OCI-LY3 (cell line): ENCODE measurements around the gene SELENOM.
"Not testable (repeated sequence)": the region's sequence is repeated elsewhere in the genome, so short reads cannot be mapped to it uniquely, and the experiment has no call there.

Source experiments
- EZH2phosphoT487 ChIP-seq: fragments of 200-600 bp; shearing (Covaris generic); IDR thresholded peaks from 2 replicates; pipeline ENCODE4 v1.6.1; 2018; ENCODE audit warnings: antibody characterized with exemption, mixed run types, low read depth
- TF ChIP-seq, protein P1 (sequence below): fragments of 200-600, 300-600 bp; sonication (generic); IDR thresholded peaks from 2 replicates; pipeline ENCODE4 v1.5.1; 2014; ENCODE audit warnings: antibody characterized with exemption, low read length, low read depth

DNA sequence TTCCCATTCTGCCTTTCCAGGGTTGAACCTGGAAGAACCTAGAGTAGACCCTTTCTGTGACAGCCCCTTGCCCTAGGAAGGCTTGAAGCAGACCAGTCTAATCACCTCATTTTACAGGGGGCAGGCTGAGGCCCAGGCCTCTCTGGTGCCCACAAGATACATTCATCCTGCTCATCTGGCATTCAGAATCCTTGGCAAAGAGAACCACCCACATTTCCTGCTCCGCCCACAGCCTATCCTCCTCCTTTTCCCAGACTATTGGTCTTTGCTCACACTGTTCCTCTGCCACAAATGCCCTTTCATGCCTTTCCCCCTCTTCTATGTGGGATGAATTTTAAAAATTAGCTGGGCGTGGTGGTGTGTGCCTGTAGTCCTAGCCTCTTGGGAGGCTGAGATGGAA lies 29.0 kb downstream of the SELENOM start:
- TF ChIP-seq EZH2phosphoT487 = not testable (repeated sequence)
- TF ChIP-seq, protein P1, sequence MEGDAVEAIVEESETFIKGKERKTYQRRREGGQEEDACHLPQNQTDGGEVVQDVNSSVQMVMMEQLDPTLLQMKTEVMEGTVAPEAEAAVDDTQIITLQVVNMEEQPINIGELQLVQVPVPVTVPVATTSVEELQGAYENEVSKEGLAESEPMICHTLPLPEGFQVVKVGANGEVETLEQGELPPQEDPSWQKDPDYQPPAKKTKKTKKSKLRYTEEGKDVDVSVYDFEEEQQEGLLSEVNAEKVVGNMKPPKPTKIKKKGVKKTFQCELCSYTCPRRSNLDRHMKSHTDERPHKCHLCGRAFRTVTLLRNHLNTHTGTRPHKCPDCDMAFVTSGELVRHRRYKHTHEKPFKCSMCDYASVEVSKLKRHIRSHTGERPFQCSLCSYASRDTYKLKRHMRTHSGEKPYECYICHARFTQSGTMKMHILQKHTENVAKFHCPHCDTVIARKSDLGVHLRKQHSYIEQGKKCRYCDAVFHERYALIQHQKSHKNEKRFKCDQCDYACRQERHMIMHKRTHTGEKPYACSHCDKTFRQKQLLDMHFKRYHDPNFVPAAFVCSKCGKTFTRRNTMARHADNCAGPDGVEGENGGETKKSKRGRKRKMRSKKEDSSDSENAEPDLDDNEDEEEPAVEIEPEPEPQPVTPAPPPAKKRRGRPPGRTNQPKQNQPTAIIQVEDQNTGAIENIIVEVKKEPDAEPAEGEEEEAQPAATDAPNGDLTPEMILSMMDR = not testable (repeated sequence)
